Astrocyte (in vitro differentiated cells and primary cell): ENCODE measurements around the gene BAIAP3.

Experiments
- EZH2 ChIP-seq: IDR thresholded peaks from 2 replicates; pipeline ENCODE4 v1.6.1; 2012; ENCODE audit warnings: mild to moderate bottlenecking, low read length, inconsistent platforms; ENCODE audit not compliant: insufficient read depth
- TF ChIP-seq, protein P1 (sequence below): IDR thresholded peaks from 2 replicates; pipeline ENCODE4 v1.5.1; 2011; ENCODE audit warnings: low read depth, mild to moderate bottlenecking, inconsistent platforms, low read length, moderate library complexity; ENCODE audit not compliant: insufficient read depth

- TF ChIP-seq, protein P1, sequence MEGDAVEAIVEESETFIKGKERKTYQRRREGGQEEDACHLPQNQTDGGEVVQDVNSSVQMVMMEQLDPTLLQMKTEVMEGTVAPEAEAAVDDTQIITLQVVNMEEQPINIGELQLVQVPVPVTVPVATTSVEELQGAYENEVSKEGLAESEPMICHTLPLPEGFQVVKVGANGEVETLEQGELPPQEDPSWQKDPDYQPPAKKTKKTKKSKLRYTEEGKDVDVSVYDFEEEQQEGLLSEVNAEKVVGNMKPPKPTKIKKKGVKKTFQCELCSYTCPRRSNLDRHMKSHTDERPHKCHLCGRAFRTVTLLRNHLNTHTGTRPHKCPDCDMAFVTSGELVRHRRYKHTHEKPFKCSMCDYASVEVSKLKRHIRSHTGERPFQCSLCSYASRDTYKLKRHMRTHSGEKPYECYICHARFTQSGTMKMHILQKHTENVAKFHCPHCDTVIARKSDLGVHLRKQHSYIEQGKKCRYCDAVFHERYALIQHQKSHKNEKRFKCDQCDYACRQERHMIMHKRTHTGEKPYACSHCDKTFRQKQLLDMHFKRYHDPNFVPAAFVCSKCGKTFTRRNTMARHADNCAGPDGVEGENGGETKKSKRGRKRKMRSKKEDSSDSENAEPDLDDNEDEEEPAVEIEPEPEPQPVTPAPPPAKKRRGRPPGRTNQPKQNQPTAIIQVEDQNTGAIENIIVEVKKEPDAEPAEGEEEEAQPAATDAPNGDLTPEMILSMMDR, result no peak
- no peak for TF ChIP-seq EZH2
Observed at GRCh38 chr16:1308977-1309885, 24.2 kb upstream of the BAIAP3 start, which contains the start of gene UBE2I.
